Keratinocyte (primary cell): ENCODE results near the gene CPNE4.

ENCODE experiments used
- CTCF ChIP-seq, 3 experiments: IDR thresholded peaks in 1 of 3; conservative IDR thresholded peaks in 1 of 3; optimal IDR thresholded peaks in 1 of 3; 2 replicates in 2 of 3; 3 replicates in 1 of 3; pipeline versions ENCODE3 to v1.5.1; 2011; ENCODE audit warnings: low read length in 3 of 3, mild to moderate bottlenecking in 3 of 3, moderate library complexity in 2 of 3, control low read depth in 1 of 3, inconsistent platforms in 1 of 3; ENCODE audit not compliant: insufficient read depth in 2 of 3; ENCODE audit errors: extremely low read depth in 1 of 3
- EZH2 ChIP-seq: IDR thresholded peaks from one replicate; pipeline ENCODE4 v1.6.1; 2012; ENCODE audit warnings: inconsistent platforms, mild to moderate bottlenecking, low read length, moderate library complexity

GRCh38 chr3:131655070-131655690 lies 379.6 kb downstream of the CPNE4 start:
- TF ChIP-seq CTCF (optimal IDR thresholded peaks at IDR 0.05 in 1 of 3, IDR thresholded peaks at IDR 0.05 in 1 of 3, conservative IDR thresholded peaks at IDR 0.05 in 1 of 3; ENCODE audit: extremely low read depth in 1 of 3, insufficient read depth in 2 of 3, low read length in 3 of 3) (no peak), EZH2 (no peak)
